GM23338 (cell line): ENCODE measurements around the gene SLFN12L. TPM values are rescaled to one million over a fixed set of nuclear protein-coding genes. Genes with fewer than 3 reads are reported as not detected.
"Not testable (repeated sequence)": the region's sequence is repeated elsewhere in the genome, so short reads cannot be mapped to it uniquely, and the experiment has no call there.

Experiments
- ATAC-seq: fragments of 200-7000 bp; cut with Tn5 transposase; 3 replicates; pipeline ENCODE4 v1.9.1; 2020
- DNase-seq: peaks from one replicate; pipeline ENCODE4 v3.0.0-alpha.2; 2015; ENCODE audit warnings: low spot score
- H2AFZ ChIP-seq: fragments of 200-600 bp; sonication (generic); 2 replicates; pipeline ENCODE4 v1.8.0; 2016; ENCODE audit warnings: antibody characterized with exemption, mild to moderate bottlenecking, moderate library complexity
- H3F3A ChIP-seq: fragments of 200-600 bp; sonication (generic); replicated peaks from 2 replicates; pipeline ENCODE4 v1.8.0; 2017; ENCODE audit warnings: antibody characterized with exemption, mixed run types, low read depth
- H3K27ac ChIP-seq: fragments of 200-600 bp; sonication (generic); 2 replicates; pipeline ENCODE4 v1.6.1; 2016; ENCODE audit warnings: low read depth
- H3K27me3 ChIP-seq: fragments of 200-600 bp; sonication (generic); 2 replicates; pipeline ENCODE4 v1.8.0; 2016; ENCODE audit warnings: mild to moderate bottlenecking, mixed run types, moderate library complexity; ENCODE audit not compliant: insufficient read depth
- H3K36me3 ChIP-seq: fragments of 200-600 bp; sonication (generic); 2 replicates; pipeline ENCODE4 v1.8.0; 2016; ENCODE audit warnings: mild to moderate bottlenecking; ENCODE audit not compliant: insufficient read depth
- H3K4me1 ChIP-seq: fragments of 200-600 bp; sonication (generic); 2 replicates; pipeline ENCODE4 v1.8.0; 2016; ENCODE audit warnings: mild to moderate bottlenecking, moderate library complexity; ENCODE audit not compliant: insufficient read depth
- H3K4me2 ChIP-seq: fragments of 200-600 bp; sonication (generic); 2 replicates; pipeline ENCODE4 v1.7.1; 2017; ENCODE audit warnings: mixed run types
- H3K4me3 ChIP-seq: fragments of 200-600 bp; sonication (generic); 2 replicates; pipeline ENCODE4 v1.6.1; 2016; ENCODE audit warnings: mixed run types
- H3K79me2 ChIP-seq: fragments of 200-600 bp; sonication (generic); replicated peaks from 2 replicates; pipeline ENCODE4 v1.8.0; 2017; ENCODE audit warnings: mild to moderate bottlenecking; ENCODE audit not compliant: insufficient read depth
- H3K9me2 ChIP-seq: fragments of 200-600 bp; sonication (generic); 2 replicates; pipeline ENCODE4 v1.8.0; 2017; ENCODE audit not compliant: insufficient read depth
- H4K20me1 ChIP-seq: fragments of 200-600 bp; sonication (generic); replicated peaks from 2 replicates; pipeline ENCODE4 v1.8.0; 2017; ENCODE audit warnings: mild to moderate bottlenecking; ENCODE audit not compliant: insufficient read depth
- H3K27ac Mint-ChIP-seq: 2 replicates; pipeline ENCODE4 v1.8.0; 2020; ENCODE audit warnings: inconsistent platforms, mild to moderate bottlenecking, moderate library complexity, mixed read lengths
- H3K27me3 Mint-ChIP-seq: 3 replicates; pipeline ENCODE4 v1.8.0; 2022; ENCODE audit warnings: low read depth, mild to moderate bottlenecking, moderate library complexity, mixed read lengths, inconsistent platforms; ENCODE audit not compliant: insufficient read depth, poor library complexity
- H3K36me3 Mint-ChIP-seq: 3 replicates; pipeline ENCODE4 v1.8.0; 2021; ENCODE audit warnings: low read depth, mild to moderate bottlenecking, inconsistent platforms, moderate library complexity, mixed read lengths
- H3K4me1 Mint-ChIP-seq: 3 replicates; pipeline ENCODE4 v1.8.0; 2020; ENCODE audit warnings: mild to moderate bottlenecking, inconsistent platforms, mixed read lengths
- H3K4me3 Mint-ChIP-seq: 3 replicates; pipeline ENCODE4 v1.8.0; 2021; ENCODE audit warnings: moderate library complexity, mild to moderate bottlenecking, inconsistent platforms, mixed read lengths
- H3K9me3 Mint-ChIP-seq: 3 replicates; pipeline ENCODE4 v1.8.0; 2020; ENCODE audit warnings: moderate library complexity, mild to moderate bottlenecking, inconsistent platforms, mixed read lengths
- EZH2phosphoT487 ChIP-seq: fragments of 200-600 bp; sonication (generic); IDR thresholded peaks from one replicate; pipeline ENCODE4 v1.8.1; 2018; ENCODE audit warnings: antibody characterized with exemption; ENCODE audit not compliant: unreplicated experiment
- NANOG ChIP-seq: IDR thresholded peaks from 2 replicates; pipeline ENCODE4 v1.6.1; 2016; ENCODE audit warnings: antibody characterized with exemption, borderline replicate concordance
- POLR2AphosphoS5 ChIP-seq: IDR thresholded peaks from 2 replicates; pipeline ENCODE4 v1.6.1; 2016; ENCODE audit warnings: antibody characterized with exemption, low read depth
- STAT1 ChIP-seq: IDR thresholded peaks from one replicate; pipeline ENCODE4 v1.6.1; 2016; ENCODE audit warnings: antibody characterized with exemption; ENCODE audit not compliant: unreplicated experiment
- ZNF114 ChIP-seq: fragments of 250-450 bp; sonication (Bioruptor Pico); IDR thresholded peaks from 2 replicates; pipeline ENCODE4 v1.5.0; 2020; ENCODE audit warnings: mild to moderate bottlenecking, moderate library complexity
- ZNF462 ChIP-seq: fragments of 250-450 bp; sonication (Bioruptor Pico); IDR thresholded peaks from 2 replicates; pipeline ENCODE4 v1.5.0; 2020; ENCODE audit warnings: mild to moderate bottlenecking, moderate library complexity
- polyA plus RNA-seq: library from polyadenylated mRNA; unstranded; fragments of >200 nt; fragmentation: Nextera tagmentation; extraction: Ambion mirVana; gene quantifications from 2 replicates; pipeline ENCODE4 v1.2.1, GENCODE V29; 2016
- total RNA-seq: library from RNA; depleted of rRNA; stranded (reverse); fragments of >200 nt; shearing (Covaris generic); gene quantifications from 2 replicates; pipeline ENCODE4 v1.2.3, GENCODE V29; 2014

The SLFN12L gene
- total and polyA plus RNA-seq, 2 experiments from 2014 or later, result not detected

- TF ChIP-seq EZH2phosphoT487 (no peak), STAT1 (no peak), NANOG (no peak), POLR2AphosphoS5 (no peak), ZNF462 (CRISPR knock-in tag) (no peak), ZNF114 (CRISPR knock-in tag) (no peak)
Measured at GRCh38 chr17:35566968-35567367, 29.5 kb upstream of the SLFN12L start (continued).

DNA sequence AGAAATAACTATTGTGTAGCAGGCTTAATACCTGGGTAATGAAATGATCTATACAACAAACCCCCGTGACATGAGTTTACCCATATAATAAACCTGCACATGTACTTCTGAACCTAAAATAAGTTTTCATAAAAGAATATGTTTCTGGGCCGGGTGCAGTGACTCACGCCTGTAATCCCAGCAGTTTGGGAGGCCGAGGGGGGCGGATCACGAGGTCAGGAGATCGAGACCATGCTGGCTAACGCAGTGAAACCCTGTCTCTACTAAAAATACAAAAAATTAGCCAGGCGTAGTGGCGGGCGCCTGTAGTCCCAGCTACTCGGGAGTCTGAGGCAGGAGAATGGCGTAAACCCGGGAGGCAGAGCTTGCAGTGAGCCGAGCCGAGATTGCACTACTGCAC, 25.7 kb upstream of the SLFN12L start:
- H3K4me1 ChIP-seq, H3K36me3 ChIP-seq, H2AFZ ChIP-seq, H3K27ac Mint-ChIP-seq, H3K4me1 Mint-ChIP-seq, H3K4me3 ChIP-seq, ATAC-seq, H3K27ac ChIP-seq, DNase-seq, H3K4me3 Mint-ChIP-seq, H3K9me2 ChIP-seq, H3K9me3 Mint-ChIP-seq, H3K36me3 Mint-ChIP-seq, H4K20me1 ChIP-seq, H3F3A ChIP-seq, H3K4me2 ChIP-seq, H3K79me2 ChIP-seq: not testable (repeated sequence)
- peaks cover 14% of the 10 kb centered on the region; the same call in 1 of the 2 replicates for H3K27me3 ChIP-seq
- peaks cover 20% of the 10 kb centered on the region for H3K27me3 Mint-ChIP-seq
